GM20431 (cell line): ENCODE results near the gene KRT33B.

Experiments used
- in situ Hi-C: fragments of 300-500 bp; cut with MseI, MboI; formaldehyde crosslinking; loops from one replicate; pipeline ENCODE4 v1.15.0; 2020; ENCODE audit warnings: low sequenced_read_pairs; ENCODE audit not compliant: unreplicated experiment

The KRT33B gene

GRCh38 chr17:41327411-41328120, 42.0 kb downstream of the KRT33B start:
- in situ Hi-C loops: no loop called here

GRCh38 chr17:41326173-41327145, 43.2 kb downstream of the KRT33B start:
- in situ Hi-C loops: no loop called here

- in situ Hi-C loops: no loop called here
Observed at GRCh38 chr17:41325611-41326010, 44.0 kb downstream of the KRT33B start.

GRCh38 chr17:41325126-41325525, 44.5 kb downstream of the KRT33B start:
- in situ Hi-C loops: no loop called here

- in situ Hi-C loops: no loop called here
Observed at GRCh38 chr17:41324180-41325075, 45.2 kb downstream of the KRT33B start.

GRCh38 chr17:41322903-41323895, 46.4 kb downstream of the KRT33B start:
- in situ Hi-C loops: no loop called here

- in situ Hi-C loops: no loop called here
Observed at GRCh38 chr17:41322094-41322902, 47.3 kb downstream of the KRT33B start.

GRCh38 chr17:41318231-41318630, 51.4 kb downstream of the KRT33B start:
- in situ Hi-C loops: no loop called here

- in situ Hi-C loops: no loop called here
Observed at GRCh38 chr17:41315814-41316445, 53.7 kb downstream of the KRT33B start.

GRCh38 chr17:41315204-41315794, 54.3 kb downstream of the KRT33B start, which contains the start of gene KRTAP17-1:
Gene KRTAP17-1, minus strand, starts transcription at chr17:41315710. Its CDS starts 60 bp downstream, at chr17:41315650.
- in situ Hi-C loops: no loop called here
